Activated T-cell treated with anti-CD3 and anti-CD28 coated beads for 4 hours (primary cell): ENCODE measurements around the gene KPTN.

ENCODE experiments used
- DNase-seq: peaks from one replicate; pipeline ENCODE4 v3.0.0-alpha.2; 2020

Gene KPTN

GRCh38 chr19:47483800-47484690, at the start of gene KPTN:
Gene KPTN, minus strand, starts transcription at chr19:47484219. Its CDS starts 59 bp downstream, at chr19:47484160.
- peak; percentile 85 for DNase-seq

- DNase-seq, result no peak
These were observed 47.8 kb upstream of the KPTN start for GRCh38 chr19:47531640-47532387.

- DNase-seq, result no peak
These were observed 45.2 kb upstream of the KPTN start for GRCh38 chr19:47529018-47529742.

GRCh38 chr19:47526798-47527197, 42.8 kb upstream of the KPTN start:
- DNase-seq, result no peak

- no peak for DNase-seq
These were observed 39.5 kb upstream of the KPTN start for GRCh38 chr19:47523473-47523872.

GRCh38 chr19:47521473-47522180, 37.6 kb upstream of the KPTN start:
- DNase-seq, result no peak

- DNase-seq, result no peak
These were observed 36.8 kb upstream of the KPTN start for GRCh38 chr19:47520839-47521238.

GRCh38 chr19:47520343-47520806, 36.4 kb upstream of the KPTN start:
- DNase-seq, result no peak

GRCh38 chr19:47518854-47519253, 34.8 kb upstream of the KPTN start:
- no peak for DNase-seq

GRCh38 chr19:47518139-47518538, 34.1 kb upstream of the KPTN start:
- DNase-seq, result peak; percentile 36

GRCh38 chr19:47514869-47515588, 31.0 kb upstream of the KPTN start, which contains the start of gene NAPA:
Gene NAPA, minus strand, starts transcription at chr19:47515063. Its CDS starts 123 bp downstream, at chr19:47514940.
- DNase-seq, result peak; percentile 100

- no peak for DNase-seq
These were observed 30.3 kb upstream of the KPTN start for GRCh38 chr19:47514151-47514868.

GRCh38 chr19:47512948-47513319, 28.9 kb upstream of the KPTN start:
- DNase-seq, result no peak

- DNase-seq, result no peak
These were observed 28.3 kb upstream of the KPTN start for GRCh38 chr19:47512183-47512947.

- no peak for DNase-seq
These were observed 27.7 kb upstream of the KPTN start for GRCh38 chr19:47511681-47512080.

GRCh38 chr19:47511128-47511517, 27.1 kb upstream of the KPTN start:
- no peak for DNase-seq

GRCh38 chr19:47510516-47511127, 26.6 kb upstream of the KPTN start:
- DNase-seq, result no peak

- DNase-seq, result no peak
These were observed 26.0 kb upstream of the KPTN start for GRCh38 chr19:47509973-47510372.

GRCh38 chr19:47509170-47509847, 25.3 kb upstream of the KPTN start:
- DNase-seq, result no peak
